Gastroesophageal sphincter (tissue), 4 donors: ENCODE measurements around the gene MAP3K21. TPM values are rescaled to one million over a fixed set of nuclear protein-coding genes. Genes with fewer than 3 reads are reported as not detected.

ENCODE experiments used
- ATAC-seq: fragments of 150-250 bp; one replicate; pipeline ENCODE4 v1.9.1; 2016; ENCODE audit warnings: mild to moderate bottlenecking, moderate library complexity
- H3K27ac ChIP-seq, 4 donors: fragments of 200-600 bp; sonication (generic) in 3 of 4; 1 replicate in 3 of 4; 2 replicates in 1 of 4; pipeline ENCODE4 v1.5.1; 2016 to 2019
- H3K27me3 ChIP-seq: fragments of 200-600 bp; sonication (generic); one replicate; pipeline ENCODE4 v1.5.1; 2019
- H3K36me3 ChIP-seq, 2 donors: fragments of 200-600 bp; sonication (generic); one replicate each; pipeline ENCODE4 v1.5.1; 2019; ENCODE audit warnings: control low read depth in 1 of 2
- H3K4me1 ChIP-seq, 3 donors: fragments of 200-600 bp; sonication (generic); 1 replicate in 2 of 3; 2 replicates in 1 of 3; pipeline ENCODE4 v1.5.1; 2016 to 2019; ENCODE audit warnings: control low read depth in 2 of 3
- H3K4me3 ChIP-seq, 2 donors: fragments of 200-600 bp; sonication (generic); one replicate each; pipeline ENCODE4 v1.5.1; 2019; ENCODE audit warnings: mild to moderate bottlenecking in 1 of 2, moderate library complexity in 1 of 2
- H3K9me3 ChIP-seq, 3 donors: fragments of 200-600 bp; sonication (generic); one replicate each; pipeline ENCODE4 v1.5.1; 2017 to 2019; ENCODE audit warnings: control low read depth in 2 of 3
- CTCF ChIP-seq, 4 experiments: fragments of 200-600 bp in 2 of 4; fragments of 450-650 bp in 2 of 4; sonication (generic) in 1 of 4; IDR thresholded peaks; one replicate each; pipeline ENCODE4 v1.5.1; 2017 to 2019; ENCODE audit warnings: antibody characterized with exemption in 4 of 4, mild to moderate bottlenecking in 2 of 4, moderate library complexity in 2 of 4
- EP300 ChIP-seq: sonication (generic); formaldehyde crosslinking; IDR thresholded peaks from one replicate; pipeline ENCODE4 v1.6.1; 2017; ENCODE audit warnings: antibody characterized with exemption, mild to moderate bottlenecking
- POLR2A ChIP-seq, 2 donors: fragments of 450-650 bp; IDR thresholded peaks; one replicate each; pipeline ENCODE4 v1.6.1; 2017; ENCODE audit warnings: antibody characterized with exemption in 2 of 2, mild to moderate bottlenecking in 2 of 2, moderate library complexity in 1 of 2
- POLR2AphosphoS5 ChIP-seq: sonication (generic); formaldehyde crosslinking; IDR thresholded peaks from one replicate; pipeline ENCODE4 v1.6.1; 2017; ENCODE audit warnings: antibody characterized with exemption
- WGBS, 2 donors: methylation state at CpG; one replicate each; pipeline ENCODE4 v1.1.5; 2018; ENCODE audit warnings: low coverage in 1 of 2; 5-methylcytosine and 5-hydroxymethylcytosine counted together
- total RNA-seq, 4 donors: library from RNA; depleted of rRNA; stranded (reverse); fragments of >200 nt; gene quantifications; one replicate each; pipeline ENCODE4 v1.1.0, GENCODE V29; 2016

Gene MAP3K21
- total RNA-seq, 4 donors from 2014 or later, result 0.27 to 1.2 (median 0.61) TPM

DNA sequence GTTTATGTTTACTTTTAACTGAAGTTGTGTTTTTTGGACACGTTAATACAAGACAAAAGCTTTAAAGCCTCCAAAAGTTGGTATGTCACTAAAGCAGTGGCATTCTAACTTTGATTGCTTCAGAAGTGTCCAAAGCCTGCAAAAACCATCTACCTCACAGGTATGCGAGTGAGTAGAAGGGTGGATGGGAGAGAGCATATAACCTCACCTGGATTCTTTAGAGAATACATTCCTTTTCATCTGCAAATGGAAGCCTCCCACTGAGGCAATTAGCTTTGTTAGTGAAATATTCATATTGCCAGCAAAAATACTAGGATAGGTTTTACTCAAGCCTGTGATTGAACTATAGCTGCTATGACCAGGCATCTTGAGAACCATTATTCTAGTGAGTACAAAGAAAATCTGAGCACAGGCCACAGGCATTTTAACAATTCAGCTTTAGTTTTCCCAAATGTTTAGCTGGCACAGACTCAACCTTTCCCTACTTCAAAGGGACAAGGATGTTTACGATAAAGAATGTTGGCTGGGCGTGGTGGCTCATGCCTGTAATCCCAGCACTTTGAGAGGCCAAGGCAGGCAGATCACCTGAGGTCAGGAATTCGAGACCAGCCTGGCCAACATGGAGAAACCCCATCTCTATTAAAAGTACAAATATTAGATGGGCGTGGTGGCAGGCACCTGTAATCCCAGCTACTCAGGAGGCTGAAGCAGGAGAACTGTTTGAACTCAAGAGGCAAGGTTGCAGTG lies 39.7 kb downstream of the MAP3K21 start:
- no peak for TF ChIP-seq POLR2AphosphoS5
- TF ChIP-seq CTCF (IDR thresholded peaks at IDR 0.05), result no peak
- no peak for TF ChIP-seq EP300
- TF ChIP-seq POLR2A (IDR thresholded peaks at IDR 0.05), result no peak
- WGBS, 2 donors, result 71 to 73% methylated on average over 5 to 6 of the region's 6 CpGs
- Histone ChIP-seq H3K4me3 (no peak overlapping the region), H3K36me3 (no peaks in the 10 kb centered on the region), H3K27me3 (peaks cover 13% of the 10 kb centered on the region), H3K9me3 (no peaks in the 10 kb centered on the region), H3K27ac (no peak overlapping the region), H3K4me1 (no peaks in the 10 kb centered on the region)
- no peak for ATAC-seq

DNA sequence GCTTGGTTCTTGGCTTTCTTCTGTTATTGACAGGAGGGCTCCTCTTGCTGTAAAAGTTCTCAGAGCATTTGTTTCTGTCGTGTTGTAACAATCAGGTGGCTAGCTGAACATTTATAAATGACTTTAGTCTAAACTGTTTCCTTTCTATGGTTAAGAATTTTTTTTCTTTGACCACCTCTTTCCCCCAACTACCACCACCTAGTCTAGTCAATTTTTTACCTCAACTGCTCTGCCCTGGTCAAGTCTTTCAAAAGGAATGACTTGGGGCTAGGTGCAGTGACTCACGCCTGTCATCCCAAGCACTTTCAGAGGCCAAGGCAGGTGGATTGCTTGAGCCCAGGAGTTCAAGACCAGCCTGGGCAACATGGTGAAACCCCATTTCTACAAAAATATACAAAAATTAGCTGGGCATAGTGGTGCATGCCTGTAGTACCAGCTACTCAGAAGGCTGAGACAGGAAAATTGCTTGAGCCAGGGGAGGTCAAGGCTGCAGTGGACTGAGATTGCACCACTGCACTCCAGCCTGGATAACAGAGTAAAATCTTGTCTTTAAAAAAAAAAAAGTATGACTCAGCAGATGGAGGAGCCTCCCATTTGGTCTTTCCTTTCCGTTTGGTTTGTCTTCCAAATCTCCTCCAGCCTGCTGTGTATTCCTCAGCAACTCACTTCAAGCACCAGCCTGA lies 40.7 kb downstream of the MAP3K21 start:
- ATAC-seq, result no peak
- Histone ChIP-seq H3K36me3 (no peaks in the 10 kb centered on the region), H3K4me1 (no peaks in the 10 kb centered on the region), H3K27ac (no peak overlapping the region), H3K4me3 (no peak overlapping the region), H3K9me3 (no peaks in the 10 kb centered on the region), H3K27me3 (peaks cover 9% of the 10 kb centered on the region)
- TF ChIP-seq EP300, result no peak
- no peak for TF ChIP-seq POLR2AphosphoS5
- TF ChIP-seq CTCF (IDR thresholded peaks at IDR 0.05), result no peak
- no peak for TF ChIP-seq POLR2A (IDR thresholded peaks at IDR 0.05)
- WGBS, 2 donors, result 64 to 75% methylated on average over 3 of the region's 3 CpGs

- 83% methylated on average over 1 of the region's 1 CpG; no CpG with 5 or more reads in 1 of the 2 donors for WGBS, 2 donors
- no peaks in the 10 kb centered on the region for H3K9me3 ChIP-seq
- H3K27me3 ChIP-seq, result peaks cover 4% of the 10 kb centered on the region
- TF ChIP-seq EP300 (no peak), POLR2AphosphoS5 (no peak), POLR2A (IDR thresholded peaks at IDR 0.05) (no peak), CTCF (IDR thresholded peaks at IDR 0.05) (no peak)
- ATAC-seq, result no peak
- H3K36me3 ChIP-seq, result no peaks in the 10 kb centered on the region
- H3K4me3 ChIP-seq, result no peak overlapping the region
- no peaks in the 10 kb centered on the region for H3K4me1 ChIP-seq
- no peak overlapping the region for H3K27ac ChIP-seq
Observed at GRCh38 chr1:233368789-233369130, 41.2 kb downstream of the MAP3K21 start.

DNA sequence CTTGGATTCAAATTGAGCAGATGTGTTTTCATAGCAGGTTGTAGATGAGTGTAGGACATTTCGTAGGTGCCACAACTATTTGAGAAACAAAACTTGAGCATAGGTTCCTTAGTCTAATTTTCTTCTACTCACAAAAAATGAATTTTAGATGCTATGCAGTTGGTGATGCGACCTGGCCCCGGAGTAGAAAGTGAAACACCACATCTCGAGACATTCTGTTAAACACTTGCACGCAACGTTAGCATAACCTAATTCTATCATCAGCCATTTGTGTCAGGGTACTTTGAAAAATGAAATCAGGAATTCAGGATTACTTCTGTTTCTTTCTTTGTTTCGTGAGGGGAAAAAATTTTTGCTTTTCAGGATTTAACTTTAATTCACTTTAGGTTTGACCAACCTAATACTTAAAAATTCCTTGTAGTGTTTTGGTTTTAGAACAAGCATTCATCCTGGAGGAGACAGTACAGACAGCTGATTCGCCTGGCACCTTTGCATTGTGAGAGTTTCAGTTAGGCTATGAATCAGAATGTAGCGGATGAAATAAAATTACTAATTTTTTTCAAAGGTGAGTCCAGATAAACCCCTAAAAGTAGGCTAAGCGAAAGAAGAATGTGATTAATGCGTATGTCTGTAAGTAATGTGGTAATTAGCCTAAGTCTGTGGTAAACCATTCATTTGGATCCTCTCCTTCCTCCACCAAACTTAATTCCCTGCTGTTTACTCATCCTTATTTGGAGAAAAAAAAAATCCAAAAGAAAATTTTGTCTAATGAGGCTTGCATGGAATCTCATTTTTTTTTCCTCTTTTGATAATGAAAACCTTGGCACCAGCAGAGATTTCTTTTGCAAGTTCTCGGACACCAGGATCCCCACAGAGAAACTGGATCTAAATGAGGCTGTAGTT lies 44.9 kb downstream of the MAP3K21 start:
- no peak overlapping the region for H3K4me3 ChIP-seq
- no peak overlapping the region for H3K27ac ChIP-seq
- ATAC-seq, result no peak
- H3K4me1 ChIP-seq, result no peaks in the 10 kb centered on the region
- no peaks in the 10 kb centered on the region for H3K27me3 ChIP-seq
- TF ChIP-seq CTCF (IDR thresholded peaks at IDR 0.05) (no peak), POLR2A (IDR thresholded peaks at IDR 0.05) (no peak), POLR2AphosphoS5 (no peak), EP300 (no peak)
- no peaks in the 10 kb centered on the region for H3K9me3 ChIP-seq
- no peaks in the 10 kb centered on the region for H3K36me3 ChIP-seq
- WGBS, 2 donors, result 74 to 87% methylated on average over 10 to 12 of the region's 12 CpGs
